ENCODE data around the gene CCDC169. TPM values are rescaled to one million over a fixed set of nuclear protein-coding genes. Genes with fewer than 3 reads are reported as not detected.

CCDC169 gene
- total RNA-seq, 1 experiment from 2014 or later = not detected

DNA sequence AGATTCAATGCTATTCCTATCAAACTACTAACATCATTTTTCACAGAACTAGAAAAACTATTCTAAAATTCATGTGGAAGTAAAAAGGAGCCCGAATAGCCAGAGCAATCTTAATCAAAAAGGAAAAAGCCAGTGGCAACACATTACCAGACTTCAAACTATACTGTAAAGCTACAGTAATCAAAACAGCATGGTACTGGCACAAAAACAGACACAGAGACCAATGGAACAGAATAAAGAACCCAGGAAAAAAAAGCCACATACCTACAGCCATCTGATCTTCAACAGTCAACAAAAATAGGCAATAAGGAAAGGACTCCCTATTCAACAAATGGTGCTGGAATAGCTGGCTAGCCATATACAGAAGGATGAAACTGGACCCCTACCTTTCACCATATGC lies 72.9 kb downstream of the CCDC169 start:
- DNase-seq (ENCODE audit: low read depth, low spot score) (no peak), ATAC-seq (no peak)
- no peaks in the 10 kb centered on the region for H3K79me2 ChIP-seq (ENCODE audit: insufficient read depth, low read length)
- intact Hi-C loops (cut with micrococcal nuclease) = no loop called here
- no peaks in the 10 kb centered on the region for H3K9me2 ChIP-seq (ENCODE audit: insufficient read depth)
- BruUV-seq (replicated peaks) = no TSS peak
- no peak overlapping the region for H3K4me3 ChIP-seq (replicated peaks in 1 of 2; ENCODE audit: low read depth in 1 of 2, low read length in 2 of 2)
- no peak overlapping the region for H2AFZ ChIP-seq (ENCODE audit: low read depth, low read length, poor library complexity, severe bottlenecking)
- H4K20me1 ChIP-seq (ENCODE audit: insufficient read depth) = no peaks in the 10 kb centered on the region
- no peak overlapping the region for H3K4me2 ChIP-seq (ENCODE audit: low read length)
- H3K27me3 ChIP-seq (ENCODE audit: insufficient read depth, low read length) = no peaks in the 10 kb centered on the region
- H3K27ac ChIP-seq (ENCODE audit: low read depth, low read length) = no peak overlapping the region
- no peaks in the 10 kb centered on the region for H3K4me1 ChIP-seq (ENCODE audit: control insufficient read depth in 1 of 2, insufficient read depth in 2 of 2, low read length in 2 of 2)
- H3K9ac ChIP-seq (ENCODE audit: low read length) = no peak overlapping the region
- H3K9me3 ChIP-seq (ENCODE audit: control insufficient read depth in 1 of 2, insufficient read depth in 1 of 2, low read depth in 1 of 2, low read length in 2 of 2) = peaks cover 0 to 4% of the 10 kb centered on the region in 2 experiments; a peak in 1 of 4 replicates
- TF ChIP-seq, protein P1, sequence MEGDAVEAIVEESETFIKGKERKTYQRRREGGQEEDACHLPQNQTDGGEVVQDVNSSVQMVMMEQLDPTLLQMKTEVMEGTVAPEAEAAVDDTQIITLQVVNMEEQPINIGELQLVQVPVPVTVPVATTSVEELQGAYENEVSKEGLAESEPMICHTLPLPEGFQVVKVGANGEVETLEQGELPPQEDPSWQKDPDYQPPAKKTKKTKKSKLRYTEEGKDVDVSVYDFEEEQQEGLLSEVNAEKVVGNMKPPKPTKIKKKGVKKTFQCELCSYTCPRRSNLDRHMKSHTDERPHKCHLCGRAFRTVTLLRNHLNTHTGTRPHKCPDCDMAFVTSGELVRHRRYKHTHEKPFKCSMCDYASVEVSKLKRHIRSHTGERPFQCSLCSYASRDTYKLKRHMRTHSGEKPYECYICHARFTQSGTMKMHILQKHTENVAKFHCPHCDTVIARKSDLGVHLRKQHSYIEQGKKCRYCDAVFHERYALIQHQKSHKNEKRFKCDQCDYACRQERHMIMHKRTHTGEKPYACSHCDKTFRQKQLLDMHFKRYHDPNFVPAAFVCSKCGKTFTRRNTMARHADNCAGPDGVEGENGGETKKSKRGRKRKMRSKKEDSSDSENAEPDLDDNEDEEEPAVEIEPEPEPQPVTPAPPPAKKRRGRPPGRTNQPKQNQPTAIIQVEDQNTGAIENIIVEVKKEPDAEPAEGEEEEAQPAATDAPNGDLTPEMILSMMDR (IDR thresholded peaks at IDR 0.05 in 2 of 3, conservative IDR thresholded peaks at IDR 0.05 in 1 of 3; ENCODE audit: borderline replicate concordance in 1 of 3, insufficient read depth in 1 of 3, low read depth in 2 of 3, low read length in 2 of 3) = no peak
- TF ChIP-seq FOSL1 (IDR thresholded peaks at IDR 0.05; ENCODE audit: low read depth) = no peak
- TF ChIP-seq RAD21 (IDR thresholded peaks at IDR 0.05; ENCODE audit: low read depth) = no peak
- TF ChIP-seq ZNF274 (IDR thresholded peaks at IDR 0.05; ENCODE audit: low read depth, low read length) = no peak
- TF ChIP-seq EGR1 (IDR thresholded peaks at IDR 0.05; ENCODE audit: low read depth) = no peak
- TF ChIP-seq, protein P2, sequence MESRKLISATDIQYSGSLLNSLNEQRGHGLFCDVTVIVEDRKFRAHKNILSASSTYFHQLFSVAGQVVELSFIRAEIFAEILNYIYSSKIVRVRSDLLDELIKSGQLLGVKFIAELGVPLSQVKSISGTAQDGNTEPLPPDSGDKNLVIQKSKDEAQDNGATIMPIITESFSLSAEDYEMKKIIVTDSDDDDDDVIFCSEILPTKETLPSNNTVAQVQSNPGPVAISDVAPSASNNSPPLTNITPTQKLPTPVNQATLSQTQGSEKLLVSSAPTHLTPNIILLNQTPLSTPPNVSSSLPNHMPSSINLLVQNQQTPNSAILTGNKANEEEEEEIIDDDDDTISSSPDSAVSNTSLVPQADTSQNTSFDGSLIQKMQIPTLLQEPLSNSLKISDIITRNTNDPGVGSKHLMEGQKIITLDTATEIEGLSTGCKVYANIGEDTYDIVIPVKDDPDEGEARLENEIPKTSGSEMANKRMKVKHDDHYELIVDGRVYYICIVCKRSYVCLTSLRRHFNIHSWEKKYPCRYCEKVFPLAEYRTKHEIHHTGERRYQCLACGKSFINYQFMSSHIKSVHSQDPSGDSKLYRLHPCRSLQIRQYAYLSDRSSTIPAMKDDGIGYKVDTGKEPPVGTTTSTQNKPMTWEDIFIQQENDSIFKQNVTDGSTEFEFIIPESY (IDR thresholded peaks at IDR 0.05; ENCODE audit: extremely low read depth, insufficient replicate concordance, low read length) = no peak
- TF ChIP-seq ZFX (IDR thresholded peaks at IDR 0.05) = no peak
- TF ChIP-seq CBX3 (IDR thresholded peaks at IDR 0.05; ENCODE audit: low read depth) = no peak
- TF ChIP-seq EZH2phosphoT487 (IDR thresholded peaks at IDR 0.05; ENCODE audit: borderline replicate concordance) = no peak
- TF ChIP-seq, protein P3, sequence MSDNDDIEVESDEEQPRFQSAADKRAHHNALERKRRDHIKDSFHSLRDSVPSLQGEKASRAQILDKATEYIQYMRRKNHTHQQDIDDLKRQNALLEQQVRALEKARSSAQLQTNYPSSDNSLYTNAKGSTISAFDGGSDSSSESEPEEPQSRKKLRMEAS (IDR thresholded peaks at IDR 0.05) = no peak
- TF ChIP-seq SRF (IDR thresholded peaks at IDR 0.05; ENCODE audit: low read depth) = no peak
- TF ChIP-seq SIN3A (IDR thresholded peaks at IDR 0.05; ENCODE audit: low read depth) = no peak
- TF ChIP-seq, protein P4, sequence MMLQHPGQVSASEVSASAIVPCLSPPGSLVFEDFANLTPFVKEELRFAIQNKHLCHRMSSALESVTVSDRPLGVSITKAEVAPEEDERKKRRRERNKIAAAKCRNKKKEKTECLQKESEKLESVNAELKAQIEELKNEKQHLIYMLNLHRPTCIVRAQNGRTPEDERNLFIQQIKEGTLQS (IDR thresholded peaks at IDR 0.05) = no peak
- POLR2A ChIA-PET = no interaction called here
- H3K36me3 ChIP-seq (ENCODE audit: control insufficient read depth in 1 of 2, insufficient read depth in 2 of 2, low read length in 2 of 2) = no peaks in the 10 kb centered on the region
- RAD21 ChIA-PET (ENCODE audit: low non-redundant PET in 1 of 2, low total read pairs in 2 of 2, uncharacterized antibody in 2 of 2, unreplicated experiment in 2 of 2) = no interaction called here
- CTCF ChIA-PET = no interaction called here
